Coronary artery (tissue), 2 donors: ENCODE data around the gene RPS19BP1.

Experiments
- DNase-seq: peaks from one replicate; pipeline ENCODE4 v3.0.0-alpha.2; 2017; ENCODE audit warnings: low spot score
- H3K27ac ChIP-seq, 2 donors: fragments of 200-600 bp; sonication (generic); one replicate each; pipeline ENCODE4 v1.5.1; 2016 to 2019
- H3K4me3 ChIP-seq: fragments of 200-600 bp; sonication (generic); 2 replicates; pipeline ENCODE4 v1.5.1; 2016; ENCODE audit warnings: mild to moderate bottlenecking, moderate library complexity
- CTCF ChIP-seq: fragments of 200-600 bp; sonication (generic); IDR thresholded peaks from one replicate; pipeline ENCODE4 v1.5.1; 2019; ENCODE audit warnings: antibody characterized with exemption

The RPS19BP1 gene

GRCh38 chr22:39567135-39567946 is 34.8 kb upstream of the RPS19BP1 start:
- Histone ChIP-seq H3K4me3 (no peak overlapping the region), H3K27ac (no peak overlapping the region)
- TF ChIP-seq CTCF, result no peak
- DNase-seq, result no peak

GRCh38 chr22:39565414-39565944 is 32.9 kb upstream of the RPS19BP1 start:
- H3K27ac ChIP-seq, result no peak overlapping the region
- DNase-seq, result no peak
- no peak for TF ChIP-seq CTCF
- H3K4me3 ChIP-seq, result no peak overlapping the region

- Histone ChIP-seq H3K27ac (no peak overlapping the region), H3K4me3 (no peak overlapping the region)
- TF ChIP-seq CTCF, result no peak
- no peak for DNase-seq
Observed at GRCh38 chr22:39563571-39564428, 31.3 kb upstream of the RPS19BP1 start.

- DNase-seq, result no peak
- H3K27ac ChIP-seq, result no peak overlapping the region
- no peak overlapping the region for H3K4me3 ChIP-seq
- TF ChIP-seq CTCF, result no peak
Observed at GRCh38 chr22:39562839-39563489, 30.4 kb upstream of the RPS19BP1 start.

- no peak for DNase-seq
- no peak for TF ChIP-seq CTCF
- Histone ChIP-seq H3K4me3 (no peak overlapping the region), H3K27ac (no peak overlapping the region)
Observed at GRCh38 chr22:39560127-39560526, 27.6 kb upstream of the RPS19BP1 start.

GRCh38 chr22:39559456-39560105 is 27.0 kb upstream of the RPS19BP1 start:
- H3K27ac ChIP-seq, result no peak overlapping the region
- H3K4me3 ChIP-seq, result no peak overlapping the region
- TF ChIP-seq CTCF, result no peak
- DNase-seq, result no peak
